ENCODE results near the gene NAV2.

NAV2 gene

DNA sequence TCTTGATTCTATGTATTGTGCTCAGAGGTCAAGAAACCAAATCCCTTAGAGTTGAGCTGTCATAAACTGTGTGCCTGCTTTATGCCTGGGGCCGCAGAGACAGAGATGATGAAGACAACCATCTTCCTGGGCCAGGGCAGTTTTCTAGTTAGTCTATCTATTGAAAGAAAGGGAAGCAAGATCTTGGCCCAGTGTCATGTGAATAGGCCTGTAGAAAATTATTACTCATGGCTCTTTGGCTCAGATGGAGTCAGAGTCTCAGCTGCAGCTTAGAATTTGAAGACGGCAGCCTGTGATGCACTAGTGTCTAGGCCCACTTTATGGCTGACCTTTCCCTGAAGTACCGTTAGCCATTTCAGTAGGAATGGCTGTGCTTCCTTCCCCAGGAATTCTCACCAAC is 335.6 kb downstream of the NAV2 start:
- no peak for DNase-seq

DNA sequence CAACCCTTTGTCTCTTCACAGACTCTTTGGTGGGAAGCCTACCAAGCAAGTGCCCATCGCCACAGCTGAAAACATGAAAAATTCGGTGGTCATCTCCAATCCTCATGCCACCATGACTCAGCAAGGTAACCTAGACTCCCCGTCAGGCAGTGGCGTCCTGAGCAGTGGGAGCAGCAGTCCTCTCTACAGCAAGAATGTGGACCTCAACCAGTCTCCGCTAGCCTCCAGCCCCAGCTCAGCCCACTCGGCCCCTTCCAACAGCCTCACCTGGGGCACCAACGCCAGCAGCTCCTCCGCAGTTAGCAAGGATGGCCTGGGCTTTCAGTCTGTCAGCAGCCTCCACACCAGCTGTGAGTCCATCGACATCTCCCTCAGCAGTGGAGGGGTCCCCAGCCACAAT is 336.1 kb downstream of the NAV2 start:
- no peak for DNase-seq

DNA sequence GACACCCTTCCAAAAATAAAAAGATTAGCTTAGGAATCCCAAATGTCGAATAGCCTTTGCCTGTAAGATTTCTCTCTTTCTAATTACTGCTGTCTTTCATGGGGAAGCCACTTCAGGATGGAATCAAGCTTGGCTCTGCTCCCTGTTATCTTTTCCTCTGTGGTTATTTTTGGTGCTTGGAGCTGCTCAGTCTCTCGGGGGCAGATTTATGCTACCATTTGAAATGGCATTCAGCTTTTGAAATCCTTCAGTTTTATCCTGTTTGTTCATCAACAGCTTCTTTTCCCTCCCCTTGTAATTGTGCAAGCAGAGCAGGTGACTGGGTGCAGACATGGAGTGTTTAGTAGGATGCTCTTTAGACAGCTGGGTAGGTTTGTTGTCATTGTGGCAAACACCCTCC is 336.6 kb downstream of the NAV2 start:
- DNase-seq = no peak

DNA sequence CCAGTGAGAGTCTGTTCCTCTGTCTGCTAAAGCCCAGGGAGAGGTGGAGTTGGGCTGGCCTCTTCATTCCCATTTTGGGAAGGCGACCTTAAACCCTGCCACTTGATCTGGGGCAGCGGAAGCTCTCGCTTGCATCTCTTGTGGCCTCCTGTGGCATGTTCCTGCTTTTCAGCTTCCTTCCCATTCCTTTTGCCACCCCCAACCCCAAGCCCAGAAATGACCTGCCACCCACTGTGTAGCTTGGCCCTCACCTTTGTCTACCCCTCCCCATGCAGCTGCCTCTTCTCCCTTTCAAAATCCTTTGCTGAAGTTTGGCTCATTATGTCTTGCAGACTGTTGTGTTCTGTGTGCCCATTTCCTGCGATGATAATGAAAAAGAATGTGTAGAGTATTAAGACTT is 337.4 kb downstream of the NAV2 start:
- DNase-seq = no peak

- DNase-seq = peak; percentile 37
Measured at GRCh38 chr11:20050551-20051333, 338.1 kb downstream of the NAV2 start.

DNA sequence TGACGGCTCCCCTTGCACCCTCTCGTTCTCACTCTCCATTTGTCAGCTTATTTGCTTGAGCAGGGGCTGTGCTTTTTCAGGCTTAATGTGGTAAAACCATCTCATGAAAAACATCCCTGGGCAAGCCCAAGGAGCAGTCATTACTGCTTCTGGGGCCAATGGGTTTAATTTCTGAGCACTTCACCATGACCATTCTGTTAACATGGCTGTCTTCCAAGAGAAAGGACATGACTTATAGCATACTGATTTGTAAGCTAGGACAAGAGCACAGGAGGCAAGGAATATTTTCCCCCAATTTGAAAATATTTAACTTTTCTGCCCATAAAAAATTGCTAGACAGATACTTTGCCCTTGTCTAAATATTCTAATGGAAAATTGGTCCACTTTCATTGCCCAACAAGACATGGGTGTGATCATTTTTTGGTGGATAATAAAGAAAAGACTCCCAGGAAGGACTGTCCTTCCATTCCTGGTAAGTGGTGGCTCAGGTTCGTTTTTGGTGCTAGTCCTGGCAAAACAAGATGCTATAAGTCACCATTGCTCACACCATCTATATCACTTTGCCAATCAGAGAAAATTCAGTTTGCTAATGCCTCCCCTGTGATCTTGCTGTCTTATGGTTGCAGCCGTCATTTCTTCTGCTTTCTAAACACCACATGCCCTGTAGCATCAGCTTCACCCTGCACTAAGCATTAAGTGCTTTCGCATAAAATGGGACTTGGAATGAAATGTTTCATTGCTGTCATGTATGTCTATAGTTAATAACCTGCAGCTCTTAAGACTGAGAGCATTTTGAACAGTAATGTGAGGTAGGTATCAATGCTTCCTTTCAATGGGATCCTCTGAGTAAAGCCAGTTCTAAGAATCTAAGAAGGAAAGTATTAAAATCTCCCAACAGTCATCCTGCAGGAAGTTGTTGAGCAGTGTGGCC is 339.1 kb downstream of the NAV2 start:
- DNase-seq = no peak

- no peak for DNase-seq
Measured at GRCh38 chr11:20053572-20053971, 340.9 kb downstream of the NAV2 start.

- no peak for DNase-seq
Measured at GRCh38 chr11:20054584-20054983, 341.9 kb downstream of the NAV2 start.

GRCh38 chr11:20055312-20055711 is 342.7 kb downstream of the NAV2 start:
- DNase-seq = no peak

DNA sequence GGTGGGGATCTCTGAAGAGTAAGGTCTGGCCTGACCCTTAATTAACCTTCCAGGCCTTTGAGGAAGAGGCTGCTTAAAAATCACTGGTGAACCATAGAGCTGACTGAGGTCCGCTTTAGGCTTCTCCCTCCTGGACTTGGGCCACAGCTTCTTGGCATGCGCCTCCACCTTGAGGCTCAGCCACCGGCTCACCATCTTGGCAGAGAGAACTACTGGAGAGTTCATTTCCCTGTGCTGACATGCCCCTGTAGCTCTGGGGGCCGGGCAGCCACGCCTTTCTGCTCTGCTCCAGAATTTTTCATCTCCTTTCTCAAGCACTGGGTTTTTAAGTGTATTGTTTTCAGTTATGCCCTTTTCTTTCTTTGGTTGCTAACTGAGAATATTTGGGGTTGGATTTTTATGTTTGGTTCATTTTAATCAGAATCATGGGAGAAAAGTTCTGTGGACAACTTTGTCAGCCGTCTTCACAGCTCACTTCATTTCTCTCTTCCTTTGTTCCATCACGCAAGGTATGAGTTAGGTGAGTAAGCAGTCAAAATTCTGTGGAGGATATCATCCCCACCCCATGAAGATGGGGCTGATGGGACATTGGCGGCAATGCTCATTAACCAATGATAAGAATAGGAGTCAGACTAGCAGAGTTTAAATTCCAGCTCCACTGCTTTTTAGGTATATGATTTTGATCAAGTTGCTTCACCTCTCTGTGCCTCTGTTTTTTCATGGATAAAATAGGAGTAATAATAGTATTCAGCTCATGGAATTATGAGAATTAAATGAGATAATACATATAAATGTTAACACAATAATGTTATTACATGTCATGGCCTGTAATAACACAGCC is 343.7 kb downstream of the NAV2 start:
- DNase-seq = no peak

DNA sequence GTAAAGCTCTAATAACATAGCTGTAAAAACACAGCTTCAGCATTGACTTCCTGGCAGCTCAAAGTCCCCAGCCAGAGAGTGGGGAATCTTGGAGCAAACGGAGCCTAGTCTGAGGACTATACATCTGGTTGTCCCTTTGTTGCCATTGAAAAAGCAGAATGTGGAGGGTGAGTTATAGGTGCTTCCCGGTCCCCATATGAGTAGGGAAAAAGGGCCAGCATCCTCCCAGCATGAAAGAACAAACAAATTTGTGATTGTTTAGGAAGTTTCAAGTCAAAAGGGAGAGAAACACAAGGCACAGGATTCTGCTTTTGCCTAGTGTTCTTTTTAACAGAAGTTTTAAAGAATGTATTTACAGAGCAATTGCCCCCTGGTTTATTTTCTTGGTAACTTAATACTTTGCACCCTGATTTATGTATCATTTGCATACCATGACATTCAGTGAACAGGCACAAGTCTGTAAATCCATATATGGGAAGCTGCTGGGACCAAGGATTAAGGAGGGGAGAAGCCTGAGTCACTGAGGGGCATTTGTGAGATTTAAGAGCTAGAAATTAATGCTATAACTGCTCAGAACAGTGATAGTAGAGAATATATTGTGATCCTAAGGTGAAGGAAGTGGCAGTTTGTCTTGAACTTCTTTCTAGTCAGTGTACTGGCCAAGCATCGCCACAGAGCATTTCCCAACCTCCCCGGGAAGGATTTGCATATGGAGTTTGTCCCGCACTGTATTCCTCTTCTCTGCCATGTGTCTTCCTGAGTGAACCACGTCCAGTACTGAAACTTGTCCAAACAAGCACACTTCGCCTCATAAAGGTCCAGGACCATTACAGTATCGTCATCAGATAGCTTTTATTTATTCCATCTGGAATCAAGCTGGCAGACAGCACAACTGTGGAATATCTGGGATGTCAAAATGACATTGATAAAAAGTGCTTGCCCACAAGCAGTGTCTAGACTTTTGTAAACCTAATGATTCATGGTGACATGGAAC is 344.6 kb downstream of the NAV2 start:
- peak; percentile 25 for DNase-seq

GRCh38 chr11:20058749-20059458 is 346.3 kb downstream of the NAV2 start:
- no peak for DNase-seq

- no peak for DNase-seq
Measured at GRCh38 chr11:20059587-20060021, 347.0 kb downstream of the NAV2 start.

GRCh38 chr11:20060181-20060580 is 347.5 kb downstream of the NAV2 start:
- no peak for DNase-seq

GRCh38 chr11:20060647-20061205 is 348.1 kb downstream of the NAV2 start:
- DNase-seq = no peak

GRCh38 chr11:20061776-20062175 is 349.1 kb downstream of the NAV2 start:
- DNase-seq = no peak

DNA sequence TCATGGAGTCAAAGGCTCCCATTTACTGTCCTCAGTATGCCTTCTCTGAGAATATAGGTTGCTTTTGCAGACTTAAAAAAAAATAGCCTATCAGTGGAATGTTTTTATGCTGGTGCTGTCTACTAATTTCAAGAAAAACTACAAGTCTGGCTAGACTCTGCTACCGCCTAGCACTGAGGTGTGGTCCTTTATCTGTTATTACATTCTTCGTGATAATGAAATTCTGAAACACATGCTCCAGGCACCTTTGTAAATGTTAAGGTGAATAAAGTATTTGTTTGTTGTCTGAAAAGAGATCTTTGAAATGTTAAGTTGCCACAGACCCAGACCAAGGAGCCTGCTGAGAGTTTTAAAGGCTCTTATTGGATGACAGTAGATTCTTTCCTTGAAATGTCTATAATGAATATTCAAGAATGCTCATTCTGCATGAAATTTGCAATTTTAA is 352.3 kb downstream of the NAV2 start:
- no peak for DNase-seq

DNA sequence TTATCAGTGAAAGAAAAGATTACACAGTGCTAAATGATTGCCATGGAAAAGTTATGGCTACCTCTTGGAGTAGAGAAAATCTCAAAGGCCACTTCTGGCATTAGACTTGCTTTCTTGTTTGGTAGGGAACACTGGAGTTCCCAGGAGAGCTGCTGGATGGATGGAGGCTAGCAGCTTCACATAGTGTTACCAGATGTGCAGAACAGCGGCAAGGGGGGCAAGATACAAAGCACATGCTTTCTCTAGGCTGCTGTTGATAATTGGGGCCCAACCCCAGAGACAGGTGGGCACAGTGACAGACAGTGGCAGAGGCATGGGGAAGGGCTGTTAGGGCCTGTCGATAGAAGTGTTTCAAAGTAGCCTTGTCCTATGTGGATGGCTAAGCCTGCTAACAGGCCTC is 352.8 kb downstream of the NAV2 start:
- DNase-seq = no peak

DNA sequence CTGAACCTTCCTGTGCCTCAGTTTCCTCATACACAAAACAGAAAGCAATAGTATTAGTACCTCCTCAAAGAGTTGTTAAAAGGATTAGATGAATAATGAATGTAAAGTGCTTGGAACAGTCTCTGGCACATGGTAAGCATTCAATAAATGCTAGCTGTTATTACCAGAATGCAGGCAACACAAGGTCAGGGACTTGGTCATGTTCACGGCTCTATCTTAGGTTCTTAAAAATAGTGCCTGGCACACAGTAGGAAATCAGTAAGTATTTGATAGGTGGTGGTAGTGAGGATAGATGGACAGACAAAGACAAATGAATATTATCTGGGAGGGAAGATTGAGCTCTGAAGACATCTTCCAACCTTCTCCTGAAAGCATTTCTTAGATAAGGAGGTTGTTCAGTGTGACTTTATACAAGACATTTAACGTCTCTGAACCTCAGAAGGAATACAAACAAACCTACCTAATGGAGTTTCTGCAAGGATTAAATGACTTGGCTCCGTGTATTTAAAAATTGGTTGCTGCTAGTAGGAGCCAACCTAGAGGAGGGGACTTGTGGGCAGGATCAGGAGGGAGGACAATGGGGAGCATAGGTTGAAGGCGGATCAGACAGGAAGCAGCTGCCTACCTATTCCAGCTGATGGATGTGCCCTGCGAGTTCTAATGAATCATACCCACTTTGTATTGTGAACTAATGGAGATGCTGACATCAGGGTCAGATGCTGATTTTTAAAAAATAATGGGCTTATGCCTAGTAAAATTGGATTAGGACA is 353.6 kb downstream of the NAV2 start:
- no peak for DNase-seq

DNA sequence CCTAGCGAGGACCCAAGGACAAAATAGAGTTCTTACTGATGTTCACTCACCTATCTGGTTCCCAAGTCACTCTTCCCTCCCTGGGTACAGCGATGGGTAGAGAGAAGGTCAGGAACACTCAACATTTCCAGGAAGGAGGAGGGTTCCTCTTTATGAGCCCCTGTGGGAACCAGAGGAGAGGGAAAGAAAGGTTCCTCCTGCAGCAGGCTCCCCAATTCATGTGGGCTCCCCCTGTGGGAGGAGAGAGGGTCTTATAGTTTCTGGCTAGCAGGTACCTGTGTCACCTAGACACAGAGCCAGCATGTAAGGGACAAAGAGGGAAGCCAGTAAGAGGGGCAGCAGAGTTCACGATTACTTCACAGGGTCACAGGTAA is 354.1 kb downstream of the NAV2 start:
- DNase-seq = no peak

All from amniotic stem cell (primary cell).